ENCODE measurements around the gene WT1.

DNA sequence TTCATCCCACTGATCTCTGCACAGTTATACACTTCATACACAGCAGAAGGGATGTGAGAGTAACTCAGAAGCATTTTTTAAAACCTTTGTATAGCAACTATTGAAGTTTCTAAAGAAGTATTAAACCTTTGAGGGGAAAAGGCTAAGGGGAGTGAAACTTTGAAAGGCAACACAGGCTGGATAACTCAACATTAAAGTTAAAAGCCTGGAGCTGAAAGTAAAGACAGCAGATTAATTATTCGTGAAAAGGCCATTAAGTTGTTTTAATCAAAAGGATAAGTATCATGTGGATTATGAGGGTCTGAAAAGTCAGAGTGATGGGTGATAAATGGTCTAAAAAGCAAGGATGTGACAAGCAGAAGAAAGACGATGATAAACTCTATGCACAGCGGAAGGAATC lies 17.5 kb downstream of the WT1 start:
- TF ChIP-seq, protein P1, sequence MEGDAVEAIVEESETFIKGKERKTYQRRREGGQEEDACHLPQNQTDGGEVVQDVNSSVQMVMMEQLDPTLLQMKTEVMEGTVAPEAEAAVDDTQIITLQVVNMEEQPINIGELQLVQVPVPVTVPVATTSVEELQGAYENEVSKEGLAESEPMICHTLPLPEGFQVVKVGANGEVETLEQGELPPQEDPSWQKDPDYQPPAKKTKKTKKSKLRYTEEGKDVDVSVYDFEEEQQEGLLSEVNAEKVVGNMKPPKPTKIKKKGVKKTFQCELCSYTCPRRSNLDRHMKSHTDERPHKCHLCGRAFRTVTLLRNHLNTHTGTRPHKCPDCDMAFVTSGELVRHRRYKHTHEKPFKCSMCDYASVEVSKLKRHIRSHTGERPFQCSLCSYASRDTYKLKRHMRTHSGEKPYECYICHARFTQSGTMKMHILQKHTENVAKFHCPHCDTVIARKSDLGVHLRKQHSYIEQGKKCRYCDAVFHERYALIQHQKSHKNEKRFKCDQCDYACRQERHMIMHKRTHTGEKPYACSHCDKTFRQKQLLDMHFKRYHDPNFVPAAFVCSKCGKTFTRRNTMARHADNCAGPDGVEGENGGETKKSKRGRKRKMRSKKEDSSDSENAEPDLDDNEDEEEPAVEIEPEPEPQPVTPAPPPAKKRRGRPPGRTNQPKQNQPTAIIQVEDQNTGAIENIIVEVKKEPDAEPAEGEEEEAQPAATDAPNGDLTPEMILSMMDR (IDR thresholded peaks at IDR 0.05): no peak
- no peak for TF ChIP-seq ZFX (IDR thresholded peaks at IDR 0.05; ENCODE audit: borderline replicate concordance)

All from 22Rv1 (cell line).